NCI-H2107 treated with DMSO at 0.1 percent for 48 hours (cell line): ENCODE results near the gene FGA.

Experiments used
- DNase-seq: peaks from one replicate; lab custom pipeline; 2025; ENCODE audit not compliant: unreplicated experiment; lab: John Stamatoyannopoulos, UW

The FGA gene

DNA sequence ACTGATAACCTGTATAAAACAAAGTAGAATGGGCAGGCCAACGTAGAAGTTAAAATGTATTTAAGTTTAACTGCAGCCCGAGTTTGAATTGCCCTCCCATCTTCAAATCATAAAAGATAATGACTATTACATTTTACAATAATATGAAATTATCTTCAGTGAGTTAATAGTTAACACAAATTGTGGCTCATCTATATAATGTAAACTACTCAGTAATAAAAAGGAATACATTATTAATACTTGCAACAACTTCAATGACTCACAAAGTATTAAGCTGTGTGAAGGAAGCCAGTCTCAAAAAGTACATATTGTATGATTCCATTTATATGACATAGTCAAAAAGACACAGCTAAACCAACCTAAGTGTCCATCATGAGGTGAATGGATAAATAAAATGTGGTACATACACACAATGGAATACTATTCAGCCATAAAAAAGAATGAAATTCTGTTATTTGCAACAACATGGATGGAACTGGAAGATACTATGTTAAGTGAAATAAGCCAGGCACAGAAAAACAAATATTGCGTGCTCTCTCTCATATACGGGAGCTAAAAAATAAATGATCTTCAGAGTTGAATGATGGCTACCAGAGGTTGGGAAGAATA is 48.2 kb downstream of the FGA start:
- no peak for DNase-seq
